Hepatocyte (in vitro differentiated cells): ENCODE results near the gene ABCD4.
"Not testable (repeated sequence)": the region's sequence is repeated elsewhere in the genome, so short reads cannot be mapped to it uniquely, and the experiment has no call there.

Experiments
- EZH2phosphoT487 ChIP-seq: fragments of 200-600 bp; sonication (generic); IDR thresholded peaks from one replicate; pipeline ENCODE4 v1.6.1; 2018; ENCODE audit warnings: antibody characterized with exemption, mild to moderate bottlenecking, low read depth, moderate library complexity; ENCODE audit not compliant: unreplicated experiment, severe bottlenecking
- TF ChIP-seq, protein P1 (sequence below): fragments of 200-600 bp; sonication (generic); IDR thresholded peaks from 2 replicates; pipeline ENCODE4 v1.5.1; 2016; ENCODE audit warnings: antibody characterized with exemption, mild to moderate bottlenecking; ENCODE audit not compliant: poor library complexity

DNA sequence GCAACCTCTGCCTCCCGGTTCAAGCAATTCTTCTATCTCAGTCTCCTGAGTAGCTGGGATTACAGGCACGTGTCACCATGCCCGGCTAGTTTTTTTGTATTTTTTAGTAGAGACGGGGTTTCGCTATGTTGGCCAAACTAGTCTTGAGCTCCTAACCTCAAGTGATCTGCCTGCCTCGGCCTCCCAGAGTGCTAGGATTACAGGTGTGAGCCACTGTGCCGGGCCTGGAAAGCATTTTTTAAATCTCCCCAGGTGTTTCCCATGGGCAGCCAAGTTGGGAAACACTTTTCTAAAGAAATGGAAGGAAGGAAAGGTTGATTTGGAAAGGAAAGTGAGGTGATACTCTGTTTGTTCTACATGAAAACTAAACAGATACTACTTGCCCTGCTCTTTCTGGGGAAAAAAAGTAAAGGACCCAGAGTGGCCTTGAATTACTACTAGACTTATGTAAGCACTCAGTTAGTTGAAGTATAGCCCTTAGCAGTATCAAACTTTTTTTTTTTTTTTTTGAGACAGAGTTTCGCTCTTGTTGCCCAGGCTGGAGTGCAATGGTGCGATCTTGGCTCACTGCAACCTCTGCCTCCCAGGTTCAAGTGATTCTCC, 27.3 kb upstream of the ABCD4 start:
- TF ChIP-seq, protein P1, sequence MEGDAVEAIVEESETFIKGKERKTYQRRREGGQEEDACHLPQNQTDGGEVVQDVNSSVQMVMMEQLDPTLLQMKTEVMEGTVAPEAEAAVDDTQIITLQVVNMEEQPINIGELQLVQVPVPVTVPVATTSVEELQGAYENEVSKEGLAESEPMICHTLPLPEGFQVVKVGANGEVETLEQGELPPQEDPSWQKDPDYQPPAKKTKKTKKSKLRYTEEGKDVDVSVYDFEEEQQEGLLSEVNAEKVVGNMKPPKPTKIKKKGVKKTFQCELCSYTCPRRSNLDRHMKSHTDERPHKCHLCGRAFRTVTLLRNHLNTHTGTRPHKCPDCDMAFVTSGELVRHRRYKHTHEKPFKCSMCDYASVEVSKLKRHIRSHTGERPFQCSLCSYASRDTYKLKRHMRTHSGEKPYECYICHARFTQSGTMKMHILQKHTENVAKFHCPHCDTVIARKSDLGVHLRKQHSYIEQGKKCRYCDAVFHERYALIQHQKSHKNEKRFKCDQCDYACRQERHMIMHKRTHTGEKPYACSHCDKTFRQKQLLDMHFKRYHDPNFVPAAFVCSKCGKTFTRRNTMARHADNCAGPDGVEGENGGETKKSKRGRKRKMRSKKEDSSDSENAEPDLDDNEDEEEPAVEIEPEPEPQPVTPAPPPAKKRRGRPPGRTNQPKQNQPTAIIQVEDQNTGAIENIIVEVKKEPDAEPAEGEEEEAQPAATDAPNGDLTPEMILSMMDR = not testable (repeated sequence)
- not testable (repeated sequence) for TF ChIP-seq EZH2phosphoT487
